B cell (primary cell): Measurements from ENCODE around the gene ZBTB46. TPM values are rescaled to one million over a fixed set of nuclear protein-coding genes. Genes with fewer than 3 reads are reported as not detected.

ENCODE experiments used
- ATAC-seq: fragments of 200-7000 bp; cut with Tn5 transposase; one replicate; pipeline ENCODE4 v1.10.0; 2021; ENCODE audit warnings: low read depth, mild to moderate bottlenecking, moderate number of reproducible peaks, moderate library complexity
- CTCF ChIA-PET: fragments of 350-600 bp; sonication (Branson Sonifier 250); formaldehyde crosslinking; loops from one replicate; lab custom pipeline; 2021; ENCODE audit warnings: antibody characterized with exemption, inconsistent platforms; lab: Charles Lee
- POLR2A ChIA-PET: fragments of 350-600 bp; sonication (Branson Sonifier 250); formaldehyde crosslinking; loops from one replicate; lab custom pipeline; 2021; ENCODE audit warnings: antibody characterized with exemption; lab: Charles Lee
- DNase-seq: peaks from one replicate; pipeline ENCODE4 v3.0.0; 2013
- H2AFZ ChIP-seq: 2 replicates; pipeline ENCODE4 v1.6.1; 2012; ENCODE audit warnings: mild to moderate bottlenecking, low read depth, low read length; ENCODE audit not compliant: insufficient read depth, poor library complexity, severe bottlenecking
- H3K27ac ChIP-seq, 2 donors: 1 replicate in 1 of 2; 2 replicates in 1 of 2; pipeline ENCODE4 v1.5.1; 2012 to 2013; ENCODE audit warnings: low read length in 2 of 2, mild to moderate bottlenecking in 2 of 2, moderate library complexity in 1 of 2
- H3K27me3 ChIP-seq, 4 experiments: fragments of 200-600 bp in 1 of 4; sonication (generic) in 1 of 4; replicated peaks in 1 of 4; 1 replicate in 2 of 4; 2 replicates in 2 of 4; pipeline versions ENCODE4 v1.6.1 to v1.7.0; 2013 to 2016; ENCODE audit warnings: low read length in 3 of 4, mild to moderate bottlenecking in 2 of 4, mixed read lengths in 1 of 4, moderate library complexity in 1 of 4; ENCODE audit not compliant: insufficient read depth in 4 of 4, control insufficient read depth in 3 of 4; ENCODE audit errors: control extremely low read depth in 1 of 4
- H3K36me3 ChIP-seq, 2 experiments: replicated peaks in 1 of 2; 1 replicate in 1 of 2; 2 replicates in 1 of 2; pipeline versions ENCODE4 v1.6.1 to v1.7.1; 2013; ENCODE audit warnings: low read length in 1 of 2; ENCODE audit not compliant: insufficient read depth in 2 of 2, control insufficient read depth in 1 of 2; ENCODE audit errors: control extremely low read depth in 1 of 2, extremely low read depth in 1 of 2
- H3K4me1 ChIP-seq, 2 donors: fragments of 200-600 bp in 1 of 2; sonication (generic) in 1 of 2; 1 replicate in 1 of 2; 2 replicates in 1 of 2; pipeline versions ENCODE4 v1.5.1 to v1.6.1; 2013 to 2017; ENCODE audit warnings: low read length in 2 of 2; ENCODE audit not compliant: control insufficient read depth in 2 of 2, insufficient read depth in 2 of 2
- H3K4me2 ChIP-seq: replicated peaks from 2 replicates; pipeline ENCODE3; 2012; ENCODE audit warnings: mild to moderate bottlenecking, low read depth, low read length; ENCODE audit not compliant: poor library complexity, severe bottlenecking
- H3K4me3 ChIP-seq, 5 experiments: fragments of 200-600 bp in 1 of 5; sonication (generic) in 1 of 5; 1 replicate in 3 of 5; 2 replicates in 2 of 5; pipeline versions ENCODE4 v1.5.1 to v1.7.0; 2011 to 2016; ENCODE audit warnings: low read length in 4 of 5, mild to moderate bottlenecking in 4 of 5, low read depth in 2 of 5, control low read depth in 1 of 5, moderate library complexity in 1 of 5; ENCODE audit not compliant: insufficient read depth in 1 of 5; ENCODE audit errors: control extremely low read depth in 1 of 5, extremely low read depth in 1 of 5
- H3K79me2 ChIP-seq: fragments of 200-600 bp; sonication (generic); one replicate; pipeline ENCODE4 v1.6.0; 2016; ENCODE audit warnings: low read length; ENCODE audit not compliant: control insufficient read depth, insufficient read depth
- H3K9ac ChIP-seq: fragments of 200-600 bp; sonication (generic); 2 replicates; pipeline ENCODE4 v1.6.1; 2017; ENCODE audit warnings: mild to moderate bottlenecking, low read length, moderate library complexity
- H3K9me3 ChIP-seq, 3 donors: one replicate each; pipeline versions ENCODE4 v1.6.1 to v1.7.1; 2013; ENCODE audit warnings: low read length in 2 of 3; ENCODE audit not compliant: control insufficient read depth in 2 of 3, insufficient read depth in 1 of 3; ENCODE audit errors: control extremely low read depth in 1 of 3
- H4K20me1 ChIP-seq: 2 replicates; pipeline ENCODE4 v1.6.0; 2012; ENCODE audit warnings: mild to moderate bottlenecking, low read length; ENCODE audit not compliant: insufficient read depth, control insufficient read depth, poor library complexity, severe bottlenecking
- H3K27ac Mint-ChIP-seq: one replicate; pipeline ENCODE4 v1.8.0; 2021; ENCODE audit warnings: mixed read lengths
- H3K27me3 Mint-ChIP-seq: one replicate; pipeline ENCODE4 v1.8.0; 2021; ENCODE audit warnings: mixed read lengths
- H3K4me1 Mint-ChIP-seq: one replicate; pipeline ENCODE4 v1.8.0; 2021; ENCODE audit warnings: mixed read lengths
- H3K4me3 Mint-ChIP-seq: one replicate; pipeline ENCODE4 v1.8.0; 2021; ENCODE audit warnings: mixed read lengths
- H3K9me3 Mint-ChIP-seq: one replicate; pipeline ENCODE4 v1.8.0; 2022; ENCODE audit warnings: mixed read lengths; ENCODE audit not compliant: insufficient read depth
- EZH2 ChIP-seq: IDR thresholded peaks from 2 replicates; pipeline ENCODE4 v1.6.1; 2012; ENCODE audit warnings: borderline replicate concordance, low read depth, mild to moderate bottlenecking, moderate library complexity, low read length; ENCODE audit not compliant: insufficient read depth, poor library complexity, severe bottlenecking
- whole genome bisulfite sequencing: methylation state at CpG from one replicate; pipeline ENCODE4 v1.1.5; 2013; ENCODE audit warnings: missing lambda C conversion rate; ENCODE audit not compliant: insufficient coverage; 5-methylcytosine and 5-hydroxymethylcytosine counted together
- intact Hi-C: fragments of 100-400 bp; cut with micrococcal nuclease; formaldehyde crosslinking; loops from one replicate; pipeline ENCODE4 v1.10.0; 2022
- polyA plus RNA-seq: library from polyadenylated mRNA; depleted of rRNA; stranded (reverse); fragments of >200 nt; gene quantifications from 2 replicates; pipeline ENCODE4 v1.2.3, GENCODE V29; 2012
- total RNA-seq, 2 donors: library from RNA; stranded (reverse); fragments of 120-200 nt in 1 of 2; gene quantifications; 1 replicate in 1 of 2; 2 replicates in 1 of 2; pipeline versions ENCODE4 v1.2.3 to v1.2.4, GENCODE V29; 2013 to 2022
- TF ChIP-seq, protein P1 (sequence below): fragments of 200-600 bp; IDR thresholded peaks from one replicate; pipeline ENCODE4 v1.8.0; 2022; ENCODE audit warnings: antibody characterized with exemption, mild to moderate bottlenecking

ZBTB46 gene
- total and polyA plus RNA-seq, 2 donors (not counting 1 experiment from before 2014, with no cell fraction given), result 0.16 to 0.64 TPM

DNA sequence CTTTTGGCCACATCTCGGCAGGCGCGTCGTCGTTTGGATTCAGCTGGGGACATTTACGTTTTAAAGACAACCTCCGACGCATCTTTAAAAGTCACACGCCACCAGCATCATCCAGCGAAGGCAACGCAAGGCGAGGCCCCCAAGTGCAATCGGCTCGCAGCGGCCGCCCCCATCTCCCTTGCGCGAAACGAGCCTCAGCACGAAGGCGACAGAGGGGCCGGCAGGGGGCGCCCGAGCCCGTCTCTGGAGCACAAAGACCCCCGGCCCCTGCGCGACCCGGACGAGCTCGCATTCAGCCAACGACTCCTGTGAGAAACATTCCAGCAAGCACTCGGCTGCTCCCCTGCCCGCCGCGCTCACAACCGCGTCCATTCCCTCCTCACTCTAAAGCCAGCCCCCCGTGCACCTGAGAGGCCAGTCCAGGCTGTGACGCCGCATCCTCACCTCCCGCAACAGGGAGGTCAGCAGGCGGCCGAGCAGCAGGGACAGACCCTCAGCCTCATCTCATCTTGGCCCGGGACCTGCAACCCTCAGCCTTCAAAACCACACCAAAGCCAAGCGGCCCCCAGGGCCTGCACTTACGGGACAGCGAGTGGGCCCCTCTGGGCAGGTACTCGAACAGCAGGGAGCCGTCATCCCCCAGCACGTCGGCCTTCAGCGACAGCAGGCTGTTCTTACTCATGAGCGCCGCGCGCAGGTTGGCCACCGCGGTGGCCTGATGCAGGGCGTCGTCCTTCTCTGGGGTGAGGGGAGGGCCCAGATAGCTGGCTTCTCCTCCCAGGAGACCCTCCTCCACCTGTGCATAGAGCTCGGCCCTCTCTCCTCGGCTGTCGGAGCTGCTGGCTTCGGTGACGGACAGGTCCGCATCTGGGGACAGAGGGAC, 55.7 kb downstream of the ZBTB46 start:
- H3K4me1 ChIP-seq, result no peaks in the 10 kb centered on the region
- no peaks in the 10 kb centered on the region for H3K4me1 Mint-ChIP-seq
- H3K27me3 Mint-ChIP-seq, result no peaks in the 10 kb centered on the region
- H3K27ac Mint-ChIP-seq, result no peak overlapping the region
- no peak overlapping the region for H3K4me3 ChIP-seq
- H3K79me2 ChIP-seq, result no peaks in the 10 kb centered on the region
- H4K20me1 ChIP-seq, result no peaks in the 10 kb centered on the region
- no peak for ATAC-seq
- peak overlapping the region; percentile 12 for H3K4me2 ChIP-seq
- POLR2A ChIA-PET, result no interaction called here
- H2AFZ ChIP-seq, result no peak overlapping the region
- peak; percentile 33 for DNase-seq
- no peak overlapping the region for H3K27ac ChIP-seq
- intact Hi-C loops, result no loop called here
- no peaks in the 10 kb centered on the region for H3K9me3 ChIP-seq
- CTCF ChIA-PET, result interaction anchor here (0.6 to 1.4 kb wide), 2 partner anchors 194 to 198 kb away, joined by 3 read pairs; no protein-coding TSS in a partner anchor
- H3K4me3 Mint-ChIP-seq, result no peak overlapping the region
- no peaks in the 10 kb centered on the region for H3K36me3 ChIP-seq
- TF ChIP-seq, protein P1, sequence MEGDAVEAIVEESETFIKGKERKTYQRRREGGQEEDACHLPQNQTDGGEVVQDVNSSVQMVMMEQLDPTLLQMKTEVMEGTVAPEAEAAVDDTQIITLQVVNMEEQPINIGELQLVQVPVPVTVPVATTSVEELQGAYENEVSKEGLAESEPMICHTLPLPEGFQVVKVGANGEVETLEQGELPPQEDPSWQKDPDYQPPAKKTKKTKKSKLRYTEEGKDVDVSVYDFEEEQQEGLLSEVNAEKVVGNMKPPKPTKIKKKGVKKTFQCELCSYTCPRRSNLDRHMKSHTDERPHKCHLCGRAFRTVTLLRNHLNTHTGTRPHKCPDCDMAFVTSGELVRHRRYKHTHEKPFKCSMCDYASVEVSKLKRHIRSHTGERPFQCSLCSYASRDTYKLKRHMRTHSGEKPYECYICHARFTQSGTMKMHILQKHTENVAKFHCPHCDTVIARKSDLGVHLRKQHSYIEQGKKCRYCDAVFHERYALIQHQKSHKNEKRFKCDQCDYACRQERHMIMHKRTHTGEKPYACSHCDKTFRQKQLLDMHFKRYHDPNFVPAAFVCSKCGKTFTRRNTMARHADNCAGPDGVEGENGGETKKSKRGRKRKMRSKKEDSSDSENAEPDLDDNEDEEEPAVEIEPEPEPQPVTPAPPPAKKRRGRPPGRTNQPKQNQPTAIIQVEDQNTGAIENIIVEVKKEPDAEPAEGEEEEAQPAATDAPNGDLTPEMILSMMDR, result no peak
- TF ChIP-seq EZH2, result no peak
- no peaks in the 10 kb centered on the region for H3K9me3 Mint-ChIP-seq
- WGBS, result 82% methylated on average over 66 of the region's 67 CpGs
- H3K27me3 ChIP-seq, result no peaks in the 10 kb centered on the region
- no peak overlapping the region for H3K9ac ChIP-seq

DNA sequence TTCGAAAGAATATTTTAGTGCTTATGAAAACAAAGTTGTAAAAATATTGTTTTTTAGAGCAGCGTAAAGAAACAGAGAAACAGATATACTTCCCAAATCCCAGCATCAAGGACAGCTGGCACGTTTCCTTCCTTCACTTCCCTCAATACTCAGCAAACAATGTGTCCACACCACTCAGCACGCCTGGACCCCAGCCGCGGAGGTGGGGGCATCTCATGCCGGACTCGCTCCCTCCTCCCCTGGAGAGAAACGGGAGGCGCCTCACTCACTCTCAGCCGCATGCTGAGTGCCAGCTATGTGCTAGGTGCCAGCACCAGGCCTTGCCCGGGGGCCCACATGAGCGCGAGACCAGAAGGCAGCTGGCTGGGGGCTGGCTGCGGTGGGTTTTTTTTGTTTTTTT, 56.8 kb downstream of the ZBTB46 start:
- H3K4me2 ChIP-seq, result no peak overlapping the region
- no peaks in the 10 kb centered on the region for H3K27me3 Mint-ChIP-seq
- H3K27me3 ChIP-seq, result no peaks in the 10 kb centered on the region
- no peaks in the 10 kb centered on the region for H3K36me3 ChIP-seq
- CTCF ChIA-PET, result no interaction called here
- no peaks in the 10 kb centered on the region for H3K4me1 Mint-ChIP-seq
- H3K9me3 ChIP-seq, result no peaks in the 10 kb centered on the region
- POLR2A ChIA-PET, result no interaction called here
- no peaks in the 10 kb centered on the region for H4K20me1 ChIP-seq
- H3K9me3 Mint-ChIP-seq, result no peaks in the 10 kb centered on the region
- H3K4me3 Mint-ChIP-seq, result no peak overlapping the region
- no peak overlapping the region for H2AFZ ChIP-seq
- WGBS, result 91% methylated on average over 6 of the region's 15 CpGs
- no peak overlapping the region for H3K4me3 ChIP-seq
- no peak overlapping the region for H3K27ac Mint-ChIP-seq
- H3K9ac ChIP-seq, result no peak overlapping the region
- TF ChIP-seq EZH2, result no peak
- TF ChIP-seq, protein P1, result no peak
- ATAC-seq (no peak), DNase-seq (no peak)
- H3K79me2 ChIP-seq, result no peaks in the 10 kb centered on the region
- H3K4me1 ChIP-seq, result no peaks in the 10 kb centered on the region
- no peak overlapping the region for H3K27ac ChIP-seq
- intact Hi-C loops, result no loop called here
